ENCODE measurements around the gene DISC1.

DNA sequence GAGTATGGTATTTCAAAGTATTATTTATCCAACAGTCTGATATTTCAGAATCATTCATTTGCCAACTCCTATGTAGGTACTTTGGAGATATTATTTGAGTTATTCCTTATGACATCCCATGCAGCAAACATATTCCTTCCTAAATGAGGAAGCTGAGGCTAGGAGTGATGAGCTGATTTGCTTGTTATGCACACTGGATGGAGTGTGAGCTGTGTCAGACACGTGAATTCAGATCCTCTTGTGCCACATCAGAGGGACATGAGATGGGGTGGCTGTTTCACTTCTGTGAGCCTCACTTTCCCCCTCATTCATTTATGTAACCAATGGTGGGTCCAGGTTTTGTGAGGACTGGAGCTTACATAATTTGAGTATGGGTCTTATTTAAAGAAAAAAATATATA lies 215.9 kb downstream of the DISC1 start:
- TF ChIP-seq, protein P1, sequence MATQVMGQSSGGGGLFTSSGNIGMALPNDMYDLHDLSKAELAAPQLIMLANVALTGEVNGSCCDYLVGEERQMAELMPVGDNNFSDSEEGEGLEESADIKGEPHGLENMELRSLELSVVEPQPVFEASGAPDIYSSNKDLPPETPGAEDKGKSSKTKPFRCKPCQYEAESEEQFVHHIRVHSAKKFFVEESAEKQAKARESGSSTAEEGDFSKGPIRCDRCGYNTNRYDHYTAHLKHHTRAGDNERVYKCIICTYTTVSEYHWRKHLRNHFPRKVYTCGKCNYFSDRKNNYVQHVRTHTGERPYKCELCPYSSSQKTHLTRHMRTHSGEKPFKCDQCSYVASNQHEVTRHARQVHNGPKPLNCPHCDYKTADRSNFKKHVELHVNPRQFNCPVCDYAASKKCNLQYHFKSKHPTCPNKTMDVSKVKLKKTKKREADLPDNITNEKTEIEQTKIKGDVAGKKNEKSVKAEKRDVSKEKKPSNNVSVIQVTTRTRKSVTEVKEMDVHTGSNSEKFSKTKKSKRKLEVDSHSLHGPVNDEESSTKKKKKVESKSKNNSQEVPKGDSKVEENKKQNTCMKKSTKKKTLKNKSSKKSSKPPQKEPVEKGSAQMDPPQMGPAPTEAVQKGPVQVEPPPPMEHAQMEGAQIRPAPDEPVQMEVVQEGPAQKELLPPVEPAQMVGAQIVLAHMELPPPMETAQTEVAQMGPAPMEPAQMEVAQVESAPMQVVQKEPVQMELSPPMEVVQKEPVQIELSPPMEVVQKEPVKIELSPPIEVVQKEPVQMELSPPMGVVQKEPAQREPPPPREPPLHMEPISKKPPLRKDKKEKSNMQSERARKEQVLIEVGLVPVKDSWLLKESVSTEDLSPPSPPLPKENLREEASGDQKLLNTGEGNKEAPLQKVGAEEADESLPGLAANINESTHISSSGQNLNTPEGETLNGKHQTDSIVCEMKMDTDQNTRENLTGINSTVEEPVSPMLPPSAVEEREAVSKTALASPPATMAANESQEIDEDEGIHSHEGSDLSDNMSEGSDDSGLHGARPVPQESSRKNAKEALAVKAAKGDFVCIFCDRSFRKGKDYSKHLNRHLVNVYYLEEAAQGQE (IDR thresholded peaks at IDR 0.05; ENCODE audit: low read depth), result no peak
- TF ChIP-seq TAF1 (IDR thresholded peaks at IDR 0.05; ENCODE audit: low read depth), result no peak

Measured in Ishikawa (cell line).